Frontal cortex (tissue), 4 donors: ENCODE data around the gene SMIM5. TPM values are rescaled to one million over a fixed set of nuclear protein-coding genes. Genes with fewer than 3 reads are reported as not detected.
A peak's percentile ranks its signal among the peaks of the same experiment; 100 is the strongest.
"Not testable (repeated sequence)": the region's sequence is repeated elsewhere in the genome, so short reads cannot be mapped to it uniquely, and the experiment has no call there.

Experiments
- DNase-seq, 2 donors: peaks; one replicate each; pipeline ENCODE4 v3.0.0; 2012; ENCODE audit warnings: low spot score in 2 of 2
- FAIRE-seq: peaks from 2 replicates; lab custom pipeline; 2012; peaks lifted over from hg19 to GRCh38; lab: Jason Lieb, UNC
- total RNA-seq: library from RNA; depleted of rRNA; stranded (reverse); fragments of >200 nt; gene quantifications from one replicate; pipeline ENCODE4 v1.2.3, GENCODE V29; 2014
- donor health status: control.
- donor health status: control.
- donor health status: control.

Gene SMIM5, protein sequence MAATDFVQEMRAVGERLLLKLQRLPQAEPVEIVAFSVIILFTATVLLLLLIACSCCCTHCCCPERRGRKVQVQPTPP
- total RNA-seq, result under 0.01 TPM

DNA sequence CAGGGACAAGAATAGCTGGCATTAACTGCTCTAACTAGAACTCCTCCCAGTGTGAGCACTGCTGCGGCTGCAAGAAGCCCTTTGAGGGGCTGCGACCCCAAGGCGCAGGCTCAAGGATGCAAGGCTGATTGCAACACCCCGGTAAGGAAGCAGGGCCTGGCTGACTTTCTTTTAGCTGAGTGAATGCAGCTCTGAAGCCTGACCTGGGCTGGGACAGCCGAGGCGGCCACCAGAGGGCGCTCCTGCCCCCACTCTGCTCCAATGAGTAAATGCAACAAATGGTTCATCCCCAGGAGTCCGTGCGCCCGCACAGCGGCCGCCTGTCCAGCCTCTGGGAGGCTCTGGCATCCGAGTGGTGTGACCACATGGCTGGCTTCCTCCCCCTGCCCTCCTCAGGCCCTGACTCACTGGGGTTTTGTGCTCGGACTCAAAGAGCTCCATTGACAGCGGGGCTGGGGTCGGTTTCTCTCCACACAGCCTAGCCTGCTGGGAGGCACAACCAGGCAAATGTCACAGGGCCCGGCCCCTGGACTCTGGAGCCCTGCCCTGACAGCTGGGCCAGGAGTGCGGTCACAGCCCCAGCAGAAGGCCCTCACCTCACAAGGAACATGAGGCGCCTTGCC, at the start of gene SMIM5:
TSS of gene SMIM5 (plus strand) at position 572 of the 623 bp plus-strand sequence. CDS start 6,768 bp downstream, outside the sequence.
- peak; percentile 33 for FAIRE-seq
- peak; percentile 92 to 97 for DNase-seq

DNA sequence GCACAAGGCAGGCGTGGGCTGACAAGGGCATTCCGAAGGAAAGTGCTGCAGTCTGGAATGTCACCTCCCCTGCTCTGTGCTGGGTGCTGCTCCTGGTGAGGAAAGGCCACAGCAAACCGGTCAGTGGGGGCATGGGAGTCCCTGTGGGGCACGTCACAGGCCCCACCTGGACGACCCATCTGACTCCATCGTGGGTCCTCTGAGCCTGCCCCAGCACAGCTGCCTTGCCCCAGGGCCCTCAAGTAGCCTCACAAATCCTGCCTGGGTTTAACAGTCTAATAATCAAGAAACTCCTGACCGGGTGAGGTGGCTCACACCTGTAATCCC, 48.4 kb upstream of the SMIM5 start:
- FAIRE-seq (no peak), DNase-seq (no peak)

GRCh38 chr17:75587675-75588595, 45.3 kb upstream of the SMIM5 start, which contains the start of gene MYO15B:
MYO15B (plus strand) TSS chr17:75587800; CDS start chr17:75588058, 258 bp downstream.
- FAIRE-seq, result no peak
- peak; percentile 66 to 78 for DNase-seq

DNA sequence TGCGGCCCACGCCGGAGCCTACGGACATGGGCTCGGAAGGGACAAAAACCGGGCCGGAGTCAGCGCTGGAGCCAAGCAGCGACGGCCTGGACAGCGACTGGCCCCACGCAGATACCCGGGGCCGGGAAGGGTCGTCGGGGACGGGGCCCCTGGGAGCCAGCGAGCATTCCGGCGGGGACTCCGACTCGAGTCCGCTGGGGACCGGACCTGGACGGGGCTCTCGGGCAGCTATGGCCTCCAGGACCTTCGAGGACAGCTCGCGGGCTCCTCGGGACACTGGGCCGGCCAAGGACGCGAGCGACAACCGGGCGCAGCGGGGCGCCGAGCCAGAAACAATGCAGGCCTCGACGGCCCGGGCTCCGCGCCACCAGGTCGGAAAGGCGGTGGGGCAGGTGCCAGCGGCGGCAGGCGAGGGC, 44.6 kb upstream of the SMIM5 start:
- no peak for FAIRE-seq
- no peak for DNase-seq

DNA sequence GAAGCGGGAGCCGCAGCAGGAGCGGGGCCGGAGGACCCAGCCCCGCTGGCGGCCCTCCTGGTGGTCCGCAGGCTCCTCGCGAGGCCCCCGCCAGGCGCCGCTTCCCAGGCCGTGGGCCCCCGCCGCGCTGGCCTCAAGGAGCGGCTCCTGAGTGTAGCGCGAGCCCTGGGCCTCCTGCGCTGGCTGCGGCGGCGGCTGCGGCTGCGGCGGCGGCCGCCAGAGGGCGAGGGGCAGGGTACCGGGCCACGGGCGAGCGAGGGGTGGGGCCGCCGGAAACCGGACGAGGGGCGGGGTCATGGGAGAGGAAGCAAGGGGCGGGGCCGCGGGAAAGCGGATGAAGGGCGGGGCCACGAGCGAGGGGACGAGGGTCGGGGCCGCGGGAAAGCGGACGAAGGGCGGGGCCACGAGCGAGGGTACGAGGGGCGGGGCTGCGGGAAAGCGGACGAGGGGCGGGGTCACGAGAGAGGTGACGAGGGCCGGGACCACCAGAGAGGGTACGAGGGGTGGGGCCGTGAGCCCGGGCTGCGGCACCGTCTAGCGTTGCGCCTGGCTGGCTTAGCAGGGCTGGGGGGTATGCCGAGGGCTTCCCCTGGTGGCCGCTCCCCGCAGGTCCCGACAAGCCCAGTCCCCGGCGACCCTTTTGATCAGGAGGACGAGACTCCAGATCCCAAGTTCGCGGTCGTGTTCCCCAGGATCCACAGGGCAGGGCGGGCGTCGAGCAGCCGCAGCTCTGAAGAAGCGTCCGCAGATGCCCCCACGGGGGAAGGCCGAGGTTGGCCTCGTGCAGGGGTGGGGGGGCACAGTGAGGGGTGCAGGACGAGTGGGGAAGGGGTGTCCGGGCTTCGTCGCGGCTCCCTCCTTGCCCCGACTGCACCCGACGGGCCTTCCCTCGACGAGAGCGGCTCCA, 44.0 kb upstream of the SMIM5 start:
- FAIRE-seq (no peak), DNase-seq (peak; percentile 100)

DNA sequence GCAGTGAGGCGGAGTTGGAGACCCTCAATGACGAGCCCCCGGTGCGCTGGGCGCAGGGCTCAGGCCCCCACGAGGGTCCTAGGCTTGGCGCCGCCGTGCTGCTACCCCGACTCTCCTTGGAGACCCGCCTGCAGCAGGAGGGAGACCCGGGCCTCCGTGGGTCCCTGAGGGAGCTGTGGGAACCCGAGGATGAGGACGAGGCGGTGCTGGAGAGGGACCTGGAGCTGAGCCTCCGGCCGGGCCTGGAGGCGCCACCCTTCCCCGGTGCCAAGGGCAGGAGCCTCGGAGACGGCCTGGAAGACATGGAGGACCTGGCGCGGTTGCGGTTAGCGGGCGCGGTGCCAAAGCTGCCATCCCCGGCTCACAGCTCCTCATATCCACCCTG, 43.3 kb upstream of the SMIM5 start:
- FAIRE-seq (no peak), DNase-seq (no peak)

GRCh38 chr17:75590314-75590761, 42.9 kb upstream of the SMIM5 start:
- no peak for DNase-seq
- FAIRE-seq, result no peak

DNA sequence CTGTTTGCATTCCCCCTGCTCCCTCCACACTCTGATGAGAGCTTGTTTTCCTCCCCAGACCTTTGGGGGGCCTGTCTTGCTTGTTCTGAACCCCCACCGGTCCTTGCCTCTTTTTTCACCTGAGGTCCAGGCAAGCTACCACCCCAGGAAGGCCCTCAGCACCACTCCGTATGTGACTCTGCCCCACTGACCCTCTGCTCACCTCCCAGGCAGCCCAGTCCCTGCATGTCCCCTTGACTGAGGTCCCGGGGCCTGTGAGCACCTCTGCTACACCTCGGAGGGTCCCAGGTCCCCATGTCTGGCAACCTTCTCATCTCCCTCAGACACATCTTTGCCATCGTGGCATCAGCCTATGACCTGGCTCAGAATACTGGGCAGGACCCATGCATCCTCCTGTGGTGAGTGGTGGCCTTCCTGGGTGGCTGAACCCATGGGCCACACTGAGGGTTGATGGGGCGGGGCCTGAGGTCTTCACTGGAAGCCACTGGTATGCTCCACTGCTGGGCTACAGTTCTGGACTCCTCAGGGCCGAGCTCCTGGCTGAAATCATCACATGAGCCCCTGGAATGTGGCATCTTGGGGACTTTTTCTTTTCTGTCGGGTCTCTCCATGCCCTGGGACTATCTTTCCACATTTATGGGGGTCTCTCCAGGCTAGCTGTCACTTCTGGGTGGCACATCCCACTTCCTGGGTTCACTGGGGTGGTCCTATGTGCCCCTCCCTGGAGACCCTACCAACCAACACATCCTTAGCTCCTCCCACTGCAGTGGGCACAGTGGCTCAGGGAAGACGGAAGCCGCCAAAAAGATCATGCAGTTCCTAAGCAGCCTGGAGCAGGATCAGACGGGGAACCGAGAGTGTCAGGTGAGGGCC, 42.1 kb upstream of the SMIM5 start:
- FAIRE-seq (no peak), DNase-seq (no peak)

- FAIRE-seq, result no peak
- no peak for DNase-seq
These were observed 41.4 kb upstream of the SMIM5 start for GRCh38 chr17:75591722-75592302.

GRCh38 chr17:75592348-75593020, 40.8 kb upstream of the SMIM5 start:
- no peak for DNase-seq
- FAIRE-seq, result no peak

DNA sequence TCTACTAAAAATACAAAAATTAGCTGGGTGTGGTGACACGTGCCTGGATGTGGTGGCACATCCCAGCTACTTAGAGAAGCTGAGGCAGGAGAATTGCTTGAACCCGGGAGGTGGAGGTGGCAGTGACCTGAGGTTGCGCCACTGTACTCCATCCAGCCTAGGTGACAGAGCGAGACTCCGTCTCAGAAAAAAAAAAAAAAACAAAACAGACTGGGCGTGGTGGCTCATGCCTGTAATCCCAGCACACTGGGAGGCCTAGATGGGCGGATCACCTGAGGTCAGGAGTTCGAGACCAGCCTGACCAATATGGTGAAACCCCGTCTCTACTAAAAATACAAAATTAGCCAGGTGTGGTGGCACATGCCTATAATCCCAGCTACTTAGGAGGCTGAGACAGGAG, 39.8 kb upstream of the SMIM5 start:
- FAIRE-seq, DNase-seq: not testable (repeated sequence)

GRCh38 chr17:75594499-75595283, 38.5 kb upstream of the SMIM5 start:
- no peak for DNase-seq
- no peak for FAIRE-seq

DNA sequence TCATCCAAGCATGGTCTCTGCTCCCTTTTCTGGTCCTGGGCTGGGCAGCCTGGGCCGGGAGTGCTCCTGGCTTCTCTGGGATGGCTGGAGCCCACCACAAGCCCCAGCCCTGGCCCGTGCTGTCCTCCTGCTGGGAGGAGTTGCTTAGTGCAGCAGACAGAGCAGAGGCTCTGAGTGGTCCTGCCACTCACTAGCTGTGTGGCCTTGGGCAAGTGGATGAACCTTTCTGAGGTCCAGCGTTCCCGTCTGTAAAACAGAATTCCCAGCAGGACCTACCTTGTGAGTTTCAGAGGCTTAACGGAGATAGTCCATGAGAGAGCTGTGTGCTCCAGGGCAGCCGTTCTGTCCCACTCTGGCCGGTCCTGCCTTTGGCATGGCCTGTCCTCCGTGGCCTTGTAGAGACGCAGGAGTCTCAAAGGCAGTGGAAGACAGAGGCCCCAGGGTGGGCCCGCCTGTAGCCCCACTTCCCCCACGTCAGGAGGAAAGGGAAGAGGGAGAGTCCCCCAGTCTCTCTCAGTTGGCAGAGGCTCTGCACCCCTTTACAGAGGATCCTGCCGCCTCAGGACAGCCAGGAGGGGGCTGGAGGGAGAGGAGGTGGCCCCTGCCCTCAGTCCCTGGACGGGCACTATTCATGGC, 37.8 kb upstream of the SMIM5 start:
- DNase-seq (no peak), FAIRE-seq (no peak)

DNA sequence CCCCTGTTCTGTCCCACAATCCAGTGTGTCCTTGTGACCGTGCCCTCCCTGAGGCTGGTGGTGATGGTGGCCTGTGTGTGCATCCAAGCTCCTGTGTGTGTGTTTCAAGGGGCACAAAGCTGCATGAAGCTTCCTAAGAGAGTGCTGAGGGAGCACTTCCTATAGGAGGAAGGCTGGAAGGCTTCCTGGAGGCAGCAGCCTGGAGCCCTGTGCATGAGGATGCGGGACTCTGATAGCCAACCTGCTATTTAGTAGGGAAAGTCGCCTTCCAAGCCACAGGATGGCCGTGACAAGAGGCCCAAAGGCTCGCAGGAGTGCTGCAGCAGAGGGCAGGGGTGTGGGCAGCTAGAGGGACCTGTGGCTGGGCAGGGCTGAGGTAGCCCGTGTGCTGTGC, 37.3 kb upstream of the SMIM5 start:
- DNase-seq, result no peak
- FAIRE-seq, result no peak

GRCh38 chr17:75596320-75597087, 36.7 kb upstream of the SMIM5 start:
- FAIRE-seq, result no peak
- DNase-seq, result no peak
